Measurements from ENCODE around the gene IPCEF1.

DNA sequence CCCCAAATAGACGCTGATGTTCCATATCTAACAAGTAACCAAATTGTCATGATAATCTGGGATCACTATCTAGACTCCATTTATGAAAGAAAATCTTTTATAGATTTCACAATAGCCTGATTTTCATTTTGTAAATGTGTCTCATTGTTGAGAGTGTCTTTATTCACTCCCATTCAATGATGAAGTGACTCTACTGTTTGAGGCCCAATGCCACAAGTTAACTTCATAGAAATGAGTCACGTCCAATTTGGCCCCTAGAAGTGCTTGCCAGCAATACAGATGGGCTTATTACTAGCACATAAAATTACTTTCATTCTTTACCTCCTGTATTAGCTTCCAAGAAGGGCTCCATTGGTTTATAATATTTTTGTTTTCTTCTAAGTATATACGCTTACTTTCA lies 6.3 kb downstream of the IPCEF1 start:
- TF ChIP-seq, protein P1, sequence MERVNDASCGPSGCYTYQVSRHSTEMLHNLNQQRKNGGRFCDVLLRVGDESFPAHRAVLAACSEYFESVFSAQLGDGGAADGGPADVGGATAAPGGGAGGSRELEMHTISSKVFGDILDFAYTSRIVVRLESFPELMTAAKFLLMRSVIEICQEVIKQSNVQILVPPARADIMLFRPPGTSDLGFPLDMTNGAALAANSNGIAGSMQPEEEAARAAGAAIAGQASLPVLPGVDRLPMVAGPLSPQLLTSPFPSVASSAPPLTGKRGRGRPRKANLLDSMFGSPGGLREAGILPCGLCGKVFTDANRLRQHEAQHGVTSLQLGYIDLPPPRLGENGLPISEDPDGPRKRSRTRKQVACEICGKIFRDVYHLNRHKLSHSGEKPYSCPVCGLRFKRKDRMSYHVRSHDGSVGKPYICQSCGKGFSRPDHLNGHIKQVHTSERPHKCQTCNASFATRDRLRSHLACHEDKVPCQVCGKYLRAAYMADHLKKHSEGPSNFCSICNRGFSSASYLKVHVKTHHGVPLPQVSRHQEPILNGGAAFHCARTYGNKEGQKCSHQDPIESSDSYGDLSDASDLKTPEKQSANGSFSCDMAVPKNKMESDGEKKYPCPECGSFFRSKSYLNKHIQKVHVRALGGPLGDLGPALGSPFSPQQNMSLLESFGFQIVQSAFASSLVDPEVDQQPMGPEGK (CRISPR knock-in tag; IDR thresholded peaks at IDR 0.05; ENCODE audit: borderline replicate concordance) = no peak
- TF ChIP-seq PPARA (CRISPR knock-in tag; IDR thresholded peaks at IDR 0.05; ENCODE audit: borderline replicate concordance) = no peak
- no peak for TF ChIP-seq BACH2 (CRISPR knock-in tag; IDR thresholded peaks at IDR 0.05; ENCODE audit: borderline replicate concordance)
- TF ChIP-seq ZNF70 (CRISPR knock-in tag; IDR thresholded peaks at IDR 0.05) = no peak
- no peak for TF ChIP-seq CSDC2 (CRISPR knock-in tag; IDR thresholded peaks at IDR 0.05)
- TF ChIP-seq TOX (CRISPR knock-in tag; IDR thresholded peaks at IDR 0.05; ENCODE audit: borderline replicate concordance) = no peak
- no peak for TF ChIP-seq RARB (CRISPR knock-in tag; IDR thresholded peaks at IDR 0.05)
- no peak for TF ChIP-seq GLIS3 (CRISPR knock-in tag; IDR thresholded peaks at IDR 0.05)
- TF ChIP-seq, protein P2, sequence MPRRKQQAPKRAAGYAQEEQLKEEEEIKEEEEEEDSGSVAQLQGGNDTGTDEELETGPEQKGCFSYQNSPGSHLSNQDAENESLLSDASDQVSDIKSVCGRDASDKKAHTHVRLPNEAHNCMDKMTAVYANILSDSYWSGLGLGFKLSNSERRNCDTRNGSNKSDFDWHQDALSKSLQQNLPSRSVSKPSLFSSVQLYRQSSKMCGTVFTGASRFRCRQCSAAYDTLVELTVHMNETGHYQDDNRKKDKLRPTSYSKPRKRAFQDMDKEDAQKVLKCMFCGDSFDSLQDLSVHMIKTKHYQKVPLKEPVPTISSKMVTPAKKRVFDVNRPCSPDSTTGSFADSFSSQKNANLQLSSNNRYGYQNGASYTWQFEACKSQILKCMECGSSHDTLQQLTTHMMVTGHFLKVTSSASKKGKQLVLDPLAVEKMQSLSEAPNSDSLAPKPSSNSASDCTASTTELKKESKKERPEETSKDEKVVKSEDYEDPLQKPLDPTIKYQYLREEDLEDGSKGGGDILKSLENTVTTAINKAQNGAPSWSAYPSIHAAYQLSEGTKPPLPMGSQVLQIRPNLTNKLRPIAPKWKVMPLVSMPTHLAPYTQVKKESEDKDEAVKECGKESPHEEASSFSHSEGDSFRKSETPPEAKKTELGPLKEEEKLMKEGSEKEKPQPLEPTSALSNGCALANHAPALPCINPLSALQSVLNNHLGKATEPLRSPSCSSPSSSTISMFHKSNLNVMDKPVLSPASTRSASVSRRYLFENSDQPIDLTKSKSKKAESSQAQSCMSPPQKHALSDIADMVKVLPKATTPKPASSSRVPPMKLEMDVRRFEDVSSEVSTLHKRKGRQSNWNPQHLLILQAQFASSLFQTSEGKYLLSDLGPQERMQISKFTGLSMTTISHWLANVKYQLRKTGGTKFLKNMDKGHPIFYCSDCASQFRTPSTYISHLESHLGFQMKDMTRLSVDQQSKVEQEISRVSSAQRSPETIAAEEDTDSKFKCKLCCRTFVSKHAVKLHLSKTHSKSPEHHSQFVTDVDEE (CRISPR knock-in tag; IDR thresholded peaks at IDR 0.05) = no peak
